GM12878 (cell line): Measurements from ENCODE around the gene PABPC1L. TPM values are rescaled to one million over a fixed set of nuclear protein-coding genes. Genes with fewer than 3 reads are reported as not detected.

Experiments
- CUX1 ChIP-seq: IDR thresholded peaks from 2 replicates; pipeline ENCODE4 v1.6.1; 2012; ENCODE audit warnings: improper control_type of control experiment, low read depth, low read length; ENCODE audit not compliant: insufficient replicate concordance
- E2F4 ChIP-seq: IDR thresholded peaks from 2 replicates; pipeline ENCODE4 v1.6.1; 2012; ENCODE audit warnings: low read depth, low read length, improper control_type of control experiment
- E4F1 ChIP-seq: fragments of 450-650 bp; IDR thresholded peaks from 2 replicates; pipeline ENCODE4 v1.6.1; 2018; ENCODE audit warnings: borderline replicate concordance, mild to moderate bottlenecking; ENCODE audit not compliant: partially characterized antibody
- ETV6 ChIP-seq, 2 experiments: fragments of 450-650 bp in 1 of 2; IDR thresholded peaks in 1 of 2; conservative IDR thresholded peaks in 1 of 2; 2 replicates each; pipeline ENCODE4 v1.6.1; 2014; ENCODE audit warnings: antibody characterized with exemption in 1 of 2, borderline replicate concordance in 1 of 2, low read depth in 1 of 2, mild to moderate bottlenecking in 1 of 2, moderate library complexity in 1 of 2
- FOXK2 ChIP-seq: fragments of 450-650 bp; IDR thresholded peaks from 2 replicates; pipeline ENCODE4 v1.6.1; 2017; ENCODE audit warnings: mild to moderate bottlenecking, moderate library complexity
- HDAC6 ChIP-seq: fragments of 200-600 bp; sonication (generic); IDR thresholded peaks from one replicate; pipeline ENCODE4 v1.8.0; 2017; ENCODE audit warnings: antibody characterized with exemption; ENCODE audit not compliant: unreplicated experiment
- IRF4 ChIP-seq: IDR thresholded peaks from 2 replicates; pipeline ENCODE4 v1.6.1; 2011; ENCODE audit warnings: low read depth, low read length
- NFYA ChIP-seq: IDR thresholded peaks from 2 replicates; pipeline ENCODE4 v1.6.1; 2011; ENCODE audit warnings: low read depth, mild to moderate bottlenecking, low read length, improper control_type of control experiment, borderline replicate concordance
- NKRF ChIP-seq: fragments of 450-650 bp; conservative IDR thresholded peaks from 2 replicates; pipeline ENCODE4 v1.6.1; 2017; ENCODE audit warnings: mild to moderate bottlenecking, moderate library complexity
- PBX3 ChIP-seq: IDR thresholded peaks from 2 replicates; pipeline ENCODE4 v1.6.1; 2011; ENCODE audit warnings: mild to moderate bottlenecking, low read depth, low read length, moderate library complexity; ENCODE audit not compliant: insufficient replicate concordance
- SREBF1 ChIP-seq: IDR thresholded peaks from 2 replicates; pipeline ENCODE4 v1.6.1; 2012; ENCODE audit warnings: mild to moderate bottlenecking, low read length
- SRF ChIP-seq, 2 experiments: IDR thresholded peaks; 2 replicates each; pipeline ENCODE4 v1.6.1; 2011; ENCODE audit warnings: low read depth in 2 of 2, low read length in 2 of 2, mild to moderate bottlenecking in 1 of 2, moderate library complexity in 1 of 2
- ZNF24 ChIP-seq: fragments of 450-650 bp; IDR thresholded peaks from 2 replicates; pipeline ENCODE4 v1.6.1; 2017; ENCODE audit warnings: antibody characterized with exemption, mild to moderate bottlenecking
- ZZZ3 ChIP-seq: IDR thresholded peaks from 2 replicates; pipeline ENCODE4 v1.6.1; 2011; ENCODE audit warnings: low read depth; ENCODE audit not compliant: control insufficient read depth, insufficient read length
- polyA plus RNA-seq, 11 experiments: library from polyadenylated mRNA; depleted of rRNA in 4 of 11; unstranded in 6 of 11; stranded (reverse) in 5 of 11; fragments of >200 nt; fragmentation: Nextera tagmentation in 4 of 11; fragmentation: Illumina TruSeq in 1 of 11; extraction: Ambion mirVana in 4 of 11; extraction: Trizol in 1 of 11; gene quantifications; 1 replicate in 1 of 11; 2 replicates in 10 of 11; pipeline versions ENCODE4 v1.2.1 to v1.2.3, GENCODE V29; 2011 to 2016; ENCODE audit warnings: inconsistent platforms in 2 of 11, missing spikeins in 2 of 11, low read depth in 1 of 11
- total RNA-seq, 4 experiments: library from RNA; depleted of rRNA in 3 of 4; stranded (reverse); fragments of >200 nt in 3 of 4; fragmentation: Illumina TruSeq in 1 of 4; extraction: Trizol in 1 of 4; gene quantifications; 2 replicates each; pipeline versions ENCODE4 v1.2.1 to v1.2.3, GENCODE V29; 2013 to 2021

The PABPC1L gene
- total and polyA plus RNA-seq, 10 of the 15 experiments (the other 5 are each of a cell fraction or from before 2014, with no cell fraction given), result 6.1 to 66.8 (median 11.9) TPM

- TF ChIP-seq ZNF24 (no peak), FOXK2 (no peak), HDAC6 (no peak), SRF (IDR thresholded peaks at IDR 0.05; ENCODE audit: low read depth in 2 of 2, low read length in 2 of 2) (no peak), SREBF1 (no peak), NKRF (peak; percentile 73), PBX3 (no peak), ETV6 (conservative IDR thresholded peaks at IDR 0.05 in 1 of 2, IDR thresholded peaks at IDR 0.05 in 1 of 2; ENCODE audit: borderline replicate concordance in 1 of 2, low read depth in 1 of 2) (peak in 1 of 2 experiments; percentile 62; a peak in 1 of 4 replicates), CUX1 (no peak), E2F4 (no peak), IRF4 (no peak), ZZZ3 (no peak), E4F1 (peak; percentile 91), NFYA (no peak)
These were observed 56.4 kb downstream of the PABPC1L start, which contains the start of gene STK4 (continued) for GRCh38 chr20:44966030-44966961.
